HEK293T (cell line): ENCODE data around the gene GPNMB.

Experiments used
- BHLHE40 ChIP-seq: fragments of 450-650 bp; IDR thresholded peaks from 2 replicates; pipeline ENCODE4 v1.6.1; 2016; ENCODE audit warnings: mild to moderate bottlenecking, moderate library complexity, borderline replicate concordance
- ELF4 ChIP-seq: fragments of 450-650 bp; IDR thresholded peaks from 2 replicates; pipeline ENCODE4 v1.6.1; 2017; ENCODE audit warnings: antibody characterized with exemption
- NFRKB ChIP-seq: fragments of 450-650 bp; IDR thresholded peaks from 2 replicates; pipeline ENCODE4 v1.6.1; 2016; ENCODE audit warnings: mild to moderate bottlenecking, moderate library complexity
- SP1 ChIP-seq: fragments of 450-650 bp; IDR thresholded peaks from 2 replicates; pipeline ENCODE4 v1.6.1; 2017
- SUZ12 ChIP-seq: fragments of 450-650 bp; IDR thresholded peaks from 2 replicates; pipeline ENCODE4 v1.6.1; 2016; ENCODE audit warnings: mild to moderate bottlenecking
- TARDBP ChIP-seq: fragments of 450-650 bp; IDR thresholded peaks from 2 replicates; pipeline ENCODE4 v1.6.1; 2016

DNA sequence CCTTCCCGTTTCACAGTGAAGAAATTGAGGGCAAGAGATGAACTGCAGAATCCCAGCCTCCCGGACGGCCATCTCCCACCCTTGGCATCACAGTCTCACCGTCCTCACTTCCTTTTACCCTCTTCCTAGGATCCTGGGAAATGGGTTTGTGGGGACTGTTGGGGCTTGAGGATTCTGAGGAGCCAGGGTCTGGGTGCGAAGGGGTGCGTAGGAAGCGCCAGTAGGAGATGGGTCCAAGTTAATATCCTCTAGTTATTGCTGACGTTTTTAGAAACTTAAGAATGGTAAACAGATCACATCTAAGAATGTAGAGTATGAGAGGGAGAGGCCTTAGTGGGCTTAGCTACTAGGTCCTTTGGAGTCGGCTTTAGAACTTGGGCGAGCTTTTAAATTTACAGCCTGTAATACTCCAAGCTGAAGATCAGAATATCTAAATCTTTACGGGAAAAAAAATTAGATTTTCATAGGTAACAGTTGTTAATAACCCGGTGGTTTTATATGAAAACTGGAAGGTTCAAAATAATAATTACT is 53.3 kb downstream of the GPNMB start:
- TF ChIP-seq TARDBP (no peak), ELF4 (no peak), SUZ12 (no peak), BHLHE40 (no peak), NFRKB (no peak), SP1 (no peak)
